UCSD-AML1 (cell line): ENCODE results near the gene ASAP2.

Source experiments
- DNase-seq: peaks from one replicate; lab custom pipeline; 2025; ENCODE audit not compliant: unreplicated experiment; lab: John Stamatoyannopoulos, UW

ASAP2 gene

GRCh38 chr2:9230051-9230802 is 23.6 kb downstream of the ASAP2 start:
- no peak for DNase-seq

- peak; percentile 75 for DNase-seq
Observed at GRCh38 chr2:9230881-9231280, 24.3 kb downstream of the ASAP2 start.

- no peak for DNase-seq
Observed at GRCh38 chr2:9231291-9232165, 24.9 kb downstream of the ASAP2 start.

DNA sequence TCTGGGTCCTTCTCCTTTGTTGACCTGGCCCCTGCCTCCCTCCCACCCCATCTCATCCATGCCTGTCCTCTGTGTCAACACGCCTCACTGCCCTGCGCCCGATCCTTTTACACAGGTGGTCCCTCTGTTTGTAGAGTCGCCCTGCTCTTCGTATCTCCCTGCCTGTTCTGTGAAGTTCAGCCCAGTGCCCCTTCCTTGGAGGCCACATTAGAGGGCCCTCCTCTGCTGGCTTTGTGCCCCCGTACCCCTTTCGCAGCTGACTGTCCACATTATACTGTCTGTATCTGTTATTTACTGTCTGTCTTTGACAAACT is 25.5 kb downstream of the ASAP2 start:
- no peak for DNase-seq

DNA sequence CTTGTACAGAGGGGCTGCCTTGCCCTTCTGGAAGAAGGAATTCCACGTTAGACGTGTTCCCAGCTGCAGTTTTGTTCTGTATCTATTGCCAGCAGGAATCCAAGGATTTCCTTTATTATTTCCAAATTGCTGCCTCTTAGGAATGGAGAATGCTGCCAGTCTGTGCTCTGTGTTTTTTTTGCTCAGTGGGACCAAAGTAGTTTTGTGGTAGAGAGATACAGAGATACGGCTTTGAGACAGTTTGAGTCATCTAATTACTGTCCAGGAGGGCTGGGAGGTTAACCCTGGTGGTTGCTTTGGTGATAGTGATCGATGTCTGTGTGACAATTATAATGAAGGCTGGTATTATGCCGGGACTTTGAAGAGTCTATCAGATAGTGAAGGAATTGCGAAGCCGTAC is 26.3 kb downstream of the ASAP2 start:
- DNase-seq = no peak

- DNase-seq = peak; percentile 61
Observed at GRCh38 chr2:9234680-9235146, 28.1 kb downstream of the ASAP2 start.

- DNase-seq = no peak
Observed at GRCh38 chr2:9235147-9236044, 28.8 kb downstream of the ASAP2 start.

DNA sequence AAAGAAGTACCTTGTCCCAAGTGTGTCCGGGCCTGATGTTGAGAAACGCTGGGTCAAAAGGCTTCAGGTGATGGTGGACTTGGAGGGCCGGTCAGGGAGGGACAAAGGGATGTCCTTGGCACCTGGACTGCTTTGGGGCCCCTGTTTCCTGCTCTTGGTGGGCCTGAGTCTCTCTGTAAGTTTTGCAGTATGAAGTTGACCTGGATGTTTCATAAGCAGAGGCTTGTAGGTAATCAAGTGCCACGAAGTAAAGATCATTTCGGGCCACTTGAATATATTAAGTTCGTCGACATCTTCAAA is 29.4 kb downstream of the ASAP2 start:
- no peak for DNase-seq

DNA sequence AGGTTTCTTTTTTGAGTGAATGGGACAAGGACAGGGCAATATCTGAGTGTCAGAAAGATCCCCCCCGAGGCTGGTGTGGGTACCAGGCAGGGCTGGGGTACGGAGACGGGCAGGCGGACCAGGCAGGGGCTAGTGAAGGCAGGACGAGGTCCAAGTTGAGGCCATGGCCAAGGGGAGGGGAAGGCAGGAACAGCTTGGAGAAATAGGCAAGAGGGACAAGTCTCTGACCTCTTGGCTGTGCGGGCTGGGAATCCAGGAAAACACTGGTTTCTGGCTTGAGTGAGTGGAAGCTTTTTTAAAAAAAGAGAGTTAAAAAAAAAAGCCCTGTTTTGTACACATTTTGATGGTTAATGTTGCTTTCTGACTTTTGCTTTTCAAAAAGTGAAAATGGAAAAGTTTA is 30.3 kb downstream of the ASAP2 start:
- DNase-seq = no peak

DNA sequence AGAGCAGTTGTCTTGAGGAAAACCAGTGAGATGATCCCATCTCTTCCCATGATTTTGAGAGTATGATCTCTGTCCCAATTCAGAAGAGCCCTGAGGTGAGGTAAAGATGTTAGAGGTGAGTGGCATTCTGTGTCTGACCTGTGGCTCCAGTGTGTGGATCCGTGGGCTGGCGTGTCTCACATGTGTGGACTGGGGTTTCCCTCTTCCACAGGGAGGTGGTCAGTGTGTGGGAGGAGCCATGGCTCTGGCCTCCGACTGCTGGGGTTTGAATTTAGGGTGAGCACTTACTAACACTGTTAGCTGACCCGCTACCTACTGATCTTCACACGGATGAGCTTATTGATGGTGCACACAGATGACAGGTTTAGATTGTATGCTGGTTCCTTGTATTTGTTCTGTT is 31.2 kb downstream of the ASAP2 start:
- no peak for DNase-seq

GRCh38 chr2:9238591-9239326 is 32.1 kb downstream of the ASAP2 start:
- DNase-seq = no peak

DNA sequence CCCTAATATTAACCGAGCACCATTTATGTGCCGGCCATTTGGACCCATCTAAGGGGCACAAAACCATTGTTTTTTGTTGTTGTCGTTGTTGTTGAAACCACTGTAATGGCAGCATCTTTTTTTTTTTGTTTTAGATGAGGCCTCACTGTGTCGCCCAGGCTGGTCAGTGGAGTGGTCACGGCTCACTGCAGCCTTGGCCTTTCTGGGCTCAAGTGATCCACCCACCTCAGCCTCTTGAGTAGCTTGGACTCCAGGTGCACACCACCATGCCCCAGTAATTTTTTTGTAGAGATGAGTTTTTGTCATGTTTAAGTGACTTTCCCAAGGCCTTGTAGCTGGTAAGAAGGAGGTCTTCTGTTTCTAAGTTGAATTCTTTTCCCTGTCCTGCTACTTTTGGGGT is 33.0 kb downstream of the ASAP2 start:
- DNase-seq = no peak

DNA sequence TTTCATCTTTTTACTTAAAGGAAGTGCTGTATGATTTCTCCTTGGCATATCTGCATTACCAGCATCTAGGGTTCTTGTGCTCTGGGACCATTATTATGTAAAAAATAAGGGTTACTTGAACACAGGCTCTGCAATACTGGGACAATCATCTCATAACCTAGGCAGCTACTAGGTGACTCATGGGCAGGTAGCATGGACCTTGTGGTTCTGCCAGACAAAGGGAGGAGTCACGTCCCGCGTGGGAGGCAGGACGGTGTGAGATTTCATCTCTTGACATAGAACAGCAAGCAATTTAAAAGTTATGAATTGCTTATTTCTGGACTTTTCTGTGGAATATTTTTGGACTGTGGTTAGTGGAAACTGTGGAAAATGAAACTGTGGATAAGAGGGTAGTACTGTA is 34.1 kb downstream of the ASAP2 start:
- DNase-seq = no peak

- DNase-seq = no peak
Observed at GRCh38 chr2:9241233-9241632, 34.6 kb downstream of the ASAP2 start.

- DNase-seq = no peak
Observed at GRCh38 chr2:9243357-9243756, 36.7 kb downstream of the ASAP2 start.

GRCh38 chr2:9244985-9245544 is 38.5 kb downstream of the ASAP2 start:
- DNase-seq = peak; percentile 49

- no peak for DNase-seq
Observed at GRCh38 chr2:9247177-9247576, 40.6 kb downstream of the ASAP2 start.

GRCh38 chr2:9247786-9248185 is 41.2 kb downstream of the ASAP2 start:
- no peak for DNase-seq

GRCh38 chr2:9248363-9248762 is 41.8 kb downstream of the ASAP2 start:
- no peak for DNase-seq

- DNase-seq = no peak
Observed at GRCh38 chr2:9249020-9249800, 42.6 kb downstream of the ASAP2 start.
